Skeletal muscle satellite cell (primary cell): ENCODE measurements around the gene BTBD9.

Experiments used
- H3K27me3 ChIP-seq: 2 replicates; pipeline ENCODE4 v1.7.0; 2013; ENCODE audit warnings: low read length; ENCODE audit not compliant: control insufficient read depth, insufficient read depth
- H3K36me3 ChIP-seq: 2 replicates; pipeline ENCODE4 v1.7.0; 2013; ENCODE audit warnings: mild to moderate bottlenecking, control low read depth, low read length; ENCODE audit not compliant: insufficient read depth
- H3K4me1 ChIP-seq: 2 replicates; pipeline ENCODE4 v1.7.0; 2013; ENCODE audit warnings: low read length; ENCODE audit not compliant: control insufficient read depth, insufficient read depth
- H3K4me2 ChIP-seq: 2 replicates; pipeline ENCODE4 v1.7.0; 2013; ENCODE audit warnings: mild to moderate bottlenecking, low read length
- H3K4me3 ChIP-seq: 2 replicates; pipeline ENCODE4 v1.7.0; 2013; ENCODE audit warnings: low read length
- H3K9ac ChIP-seq: 2 replicates; pipeline ENCODE4 v1.7.0; 2013; ENCODE audit warnings: mild to moderate bottlenecking, low read depth, low read length, moderate library complexity
- H3K9me3 ChIP-seq: replicated peaks from 2 replicates; pipeline ENCODE4 v1.7.0; 2013; ENCODE audit warnings: mild to moderate bottlenecking, control low read depth, low read length

Gene BTBD9

GRCh38 chr6:38492031-38492430, 147.7 kb downstream of the BTBD9 start:
- H3K9ac ChIP-seq: no peak overlapping the region
- no peak overlapping the region for H3K4me3 ChIP-seq
- H3K36me3 ChIP-seq: no peaks in the 10 kb centered on the region
- no peaks in the 10 kb centered on the region for H3K9me3 ChIP-seq
- no peak overlapping the region for H3K4me2 ChIP-seq
- no peaks in the 10 kb centered on the region for H3K27me3 ChIP-seq
- H3K4me1 ChIP-seq: no peaks in the 10 kb centered on the region

GRCh38 chr6:38489951-38490350, 149.8 kb downstream of the BTBD9 start:
- no peak overlapping the region for H3K4me3 ChIP-seq
- H3K9me3 ChIP-seq: no peaks in the 10 kb centered on the region
- no peaks in the 10 kb centered on the region for H3K36me3 ChIP-seq
- no peak overlapping the region for H3K4me2 ChIP-seq
- H3K27me3 ChIP-seq: no peaks in the 10 kb centered on the region
- no peaks in the 10 kb centered on the region for H3K4me1 ChIP-seq
- H3K9ac ChIP-seq: no peak overlapping the region

- Histone ChIP-seq H3K4me1 (no peaks in the 10 kb centered on the region), H3K9ac (no peak overlapping the region), H3K4me3 (no peak overlapping the region), H3K4me2 (no peak overlapping the region), H3K36me3 (no peaks in the 10 kb centered on the region), H3K9me3 (no peaks in the 10 kb centered on the region), H3K27me3 (no peaks in the 10 kb centered on the region)
Measured at GRCh38 chr6:38487423-38487822, 152.3 kb downstream of the BTBD9 start.

GRCh38 chr6:38485488-38485887, 154.2 kb downstream of the BTBD9 start:
- H3K36me3 ChIP-seq: no peaks in the 10 kb centered on the region
- H3K4me3 ChIP-seq: no peak overlapping the region
- no peaks in the 10 kb centered on the region for H3K4me1 ChIP-seq
- no peak overlapping the region for H3K4me2 ChIP-seq
- H3K9ac ChIP-seq: no peak overlapping the region
- no peaks in the 10 kb centered on the region for H3K27me3 ChIP-seq
- H3K9me3 ChIP-seq: no peaks in the 10 kb centered on the region

- Histone ChIP-seq H3K4me2 (no peak overlapping the region), H3K9me3 (no peaks in the 10 kb centered on the region), H3K27me3 (no peaks in the 10 kb centered on the region), H3K4me3 (no peak overlapping the region), H3K36me3 (no peaks in the 10 kb centered on the region), H3K4me1 (no peaks in the 10 kb centered on the region), H3K9ac (no peak overlapping the region)
Measured at GRCh38 chr6:38484656-38485055, 155.1 kb downstream of the BTBD9 start.

- no peaks in the 10 kb centered on the region for H3K27me3 ChIP-seq
- no peak overlapping the region for H3K4me3 ChIP-seq
- H3K36me3 ChIP-seq: no peaks in the 10 kb centered on the region
- no peaks in the 10 kb centered on the region for H3K9me3 ChIP-seq
- H3K9ac ChIP-seq: no peak overlapping the region
- H3K4me2 ChIP-seq: no peak overlapping the region
- H3K4me1 ChIP-seq: no peaks in the 10 kb centered on the region
Measured at GRCh38 chr6:38483526-38483925, 156.2 kb downstream of the BTBD9 start.

- H3K9me3 ChIP-seq: no peaks in the 10 kb centered on the region
- H3K4me1 ChIP-seq: no peaks in the 10 kb centered on the region
- no peak overlapping the region for H3K9ac ChIP-seq
- no peaks in the 10 kb centered on the region for H3K27me3 ChIP-seq
- no peak overlapping the region for H3K4me2 ChIP-seq
- H3K36me3 ChIP-seq: no peaks in the 10 kb centered on the region
- H3K4me3 ChIP-seq: no peak overlapping the region
Measured at GRCh38 chr6:38482466-38482865, 157.3 kb downstream of the BTBD9 start.

- H3K4me3 ChIP-seq: no peak overlapping the region
- no peak overlapping the region for H3K4me2 ChIP-seq
- no peaks in the 10 kb centered on the region for H3K4me1 ChIP-seq
- H3K36me3 ChIP-seq: no peaks in the 10 kb centered on the region
- H3K9me3 ChIP-seq: no peaks in the 10 kb centered on the region
- H3K9ac ChIP-seq: no peak overlapping the region
- H3K27me3 ChIP-seq: no peaks in the 10 kb centered on the region
Measured at GRCh38 chr6:38481851-38482250, 157.9 kb downstream of the BTBD9 start.

GRCh38 chr6:38481211-38481836, 158.4 kb downstream of the BTBD9 start:
- H3K4me1 ChIP-seq: no peaks in the 10 kb centered on the region
- H3K27me3 ChIP-seq: no peaks in the 10 kb centered on the region
- H3K9ac ChIP-seq: no peak overlapping the region
- H3K36me3 ChIP-seq: no peaks in the 10 kb centered on the region
- no peaks in the 10 kb centered on the region for H3K9me3 ChIP-seq
- H3K4me2 ChIP-seq: no peak overlapping the region
- H3K4me3 ChIP-seq: no peak overlapping the region

- Histone ChIP-seq H3K36me3 (no peaks in the 10 kb centered on the region), H3K9me3 (no peaks in the 10 kb centered on the region), H3K27me3 (no peaks in the 10 kb centered on the region), H3K4me3 (no peak overlapping the region), H3K4me1 (no peaks in the 10 kb centered on the region), H3K4me2 (no peak overlapping the region), H3K9ac (no peak overlapping the region)
Measured at GRCh38 chr6:38480036-38480435, 159.7 kb downstream of the BTBD9 start.

GRCh38 chr6:38479331-38479730, 160.4 kb downstream of the BTBD9 start:
- H3K4me1 ChIP-seq: no peaks in the 10 kb centered on the region
- H3K4me3 ChIP-seq: no peak overlapping the region
- no peaks in the 10 kb centered on the region for H3K36me3 ChIP-seq
- no peak overlapping the region for H3K9ac ChIP-seq
- H3K27me3 ChIP-seq: no peaks in the 10 kb centered on the region
- H3K4me2 ChIP-seq: no peak overlapping the region
- no peaks in the 10 kb centered on the region for H3K9me3 ChIP-seq

GRCh38 chr6:38477680-38478260, 162.0 kb downstream of the BTBD9 start:
- Histone ChIP-seq H3K4me1 (no peaks in the 10 kb centered on the region), H3K4me3 (no peak overlapping the region)

More at GRCh38 chr6:38477680-38478260, 162.0 kb downstream of the BTBD9 start:
- Histone ChIP-seq H3K36me3 (no peaks in the 10 kb centered on the region), H3K27me3 (no peaks in the 10 kb centered on the region), H3K9ac (no peak overlapping the region), H3K4me2 (no peak overlapping the region), H3K9me3 (no peaks in the 10 kb centered on the region)
